LHCN-M2 (cell line): ENCODE results near the gene ADAM8. TPM values are rescaled to one million over a fixed set of nuclear protein-coding genes. Genes with fewer than 3 reads are reported as not detected.
"Not testable (repeated sequence)": the region's sequence is repeated elsewhere in the genome, so short reads cannot be mapped to it uniquely, and the experiment has no call there.

Source experiments
- DNase-seq: peaks from one replicate; pipeline ENCODE4 v3.0.0-alpha.2; 2012; ENCODE audit warnings: low read depth
- polyA plus RNA-seq: library from polyadenylated mRNA; unstranded; fragments of >200 nt; gene quantifications from one replicate; pipeline ENCODE4 v1.2.1, GENCODE V29; 2012; ENCODE audit warnings: missing spikeins
- total RNA-seq: library from RNA; depleted of rRNA; stranded (reverse); fragments of >200 nt; gene quantifications from 2 replicates; pipeline ENCODE4 v1.2.3, GENCODE V29; 2014; rRNA removed

The ADAM8 gene
- 0.57 and 0.77 TPM in 2 replicates for total RNA-seq
- 0.05 TPM for polyA plus RNA-seq

DNA sequence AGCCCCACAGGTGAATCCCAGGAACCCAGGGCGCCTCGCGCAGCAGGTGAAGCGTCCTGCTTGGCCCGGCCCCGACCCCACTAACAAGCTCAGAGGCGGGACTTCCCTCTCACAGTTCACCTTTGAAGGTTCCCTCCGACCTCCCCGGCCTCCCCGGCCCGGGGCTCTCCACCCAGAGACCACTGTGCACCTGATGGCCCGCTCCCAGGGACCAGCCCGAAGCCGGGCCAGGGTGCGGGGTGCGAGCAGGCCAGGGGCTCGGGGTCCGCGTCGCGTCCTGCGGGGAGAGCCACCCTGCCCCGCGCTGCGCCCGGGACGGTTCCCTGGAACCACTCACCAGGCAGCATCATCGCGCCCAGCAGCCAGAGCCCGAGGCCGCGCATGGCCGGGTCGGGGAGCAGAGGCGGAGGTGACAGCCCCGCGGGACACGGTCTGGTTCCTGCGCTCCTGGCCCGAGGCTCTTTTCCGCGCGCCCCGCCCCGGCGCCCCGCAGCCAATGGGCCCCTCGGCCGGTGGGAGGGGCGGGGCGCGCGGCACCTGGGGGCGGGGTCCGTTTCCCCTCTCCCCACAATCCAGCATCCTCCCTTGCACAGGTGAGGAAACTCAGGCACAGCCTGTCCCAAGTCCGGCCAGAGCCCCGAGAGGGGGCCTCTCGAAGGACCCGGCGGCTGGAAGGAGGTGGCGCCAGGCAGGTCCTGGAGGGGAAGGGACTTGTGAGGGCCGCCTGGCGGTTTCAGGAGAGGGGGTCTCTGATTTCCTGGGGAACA is at the start of gene ADAM8:
Gene ADAM8 (minus strand): TSS at position 434 of the 767 bp plus-strand sequence. CDS start 51 bp downstream, at position 383.
- DNase-seq, result no peak

- no peak for DNase-seq
These were observed 49.5 kb upstream of the ADAM8 start for GRCh38 chr10:133326223-133326551.

DNA sequence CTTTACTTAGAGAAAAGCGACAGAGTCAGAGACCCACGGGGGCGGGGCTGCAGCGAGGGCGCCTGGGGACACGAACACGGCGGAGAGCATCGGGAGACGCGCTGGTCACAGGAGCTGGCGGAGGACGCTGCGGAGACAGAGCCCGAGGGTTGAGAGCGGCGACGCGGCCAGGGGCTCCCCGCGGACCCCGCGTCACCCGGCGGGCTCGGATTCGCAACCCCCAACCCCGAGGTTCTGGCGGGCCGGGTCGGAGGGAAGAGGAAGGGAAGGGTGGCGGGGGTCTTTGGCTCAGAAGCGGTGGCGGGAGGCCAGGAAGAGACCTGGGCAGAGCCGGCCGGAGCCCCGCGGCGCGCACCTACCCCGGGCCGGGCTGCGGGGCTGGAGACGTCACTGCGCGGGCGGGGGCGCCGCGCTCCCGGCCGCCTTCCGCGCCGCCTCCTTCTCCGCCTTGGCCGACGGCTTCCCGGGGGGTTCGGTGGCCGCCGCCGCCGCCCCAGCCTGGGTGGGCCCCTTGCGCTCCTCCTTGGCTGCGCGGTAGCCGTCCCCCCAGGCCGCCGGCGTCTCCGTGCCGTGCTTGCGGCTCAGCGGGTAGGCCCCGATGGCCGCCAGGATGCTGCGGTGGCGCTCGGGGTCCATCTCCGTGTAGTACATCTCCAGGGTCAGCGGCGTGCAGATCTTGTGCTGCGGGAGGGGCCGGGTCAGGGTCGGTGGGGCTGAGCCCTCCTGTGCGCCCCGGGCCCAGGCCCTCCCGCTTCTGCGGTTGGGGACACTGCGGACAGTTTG is 49.0 kb upstream of the ADAM8 start:
- no peak for DNase-seq

GRCh38 chr10:133324857-133325260 is 48.2 kb upstream of the ADAM8 start:
- no peak for DNase-seq

- DNase-seq, result peak; percentile 25
These were observed 47.6 kb upstream of the ADAM8 start for GRCh38 chr10:133324198-133324792.

- not testable (repeated sequence) for DNase-seq
These were observed 45.5 kb upstream of the ADAM8 start for GRCh38 chr10:133322064-133322709.

DNA sequence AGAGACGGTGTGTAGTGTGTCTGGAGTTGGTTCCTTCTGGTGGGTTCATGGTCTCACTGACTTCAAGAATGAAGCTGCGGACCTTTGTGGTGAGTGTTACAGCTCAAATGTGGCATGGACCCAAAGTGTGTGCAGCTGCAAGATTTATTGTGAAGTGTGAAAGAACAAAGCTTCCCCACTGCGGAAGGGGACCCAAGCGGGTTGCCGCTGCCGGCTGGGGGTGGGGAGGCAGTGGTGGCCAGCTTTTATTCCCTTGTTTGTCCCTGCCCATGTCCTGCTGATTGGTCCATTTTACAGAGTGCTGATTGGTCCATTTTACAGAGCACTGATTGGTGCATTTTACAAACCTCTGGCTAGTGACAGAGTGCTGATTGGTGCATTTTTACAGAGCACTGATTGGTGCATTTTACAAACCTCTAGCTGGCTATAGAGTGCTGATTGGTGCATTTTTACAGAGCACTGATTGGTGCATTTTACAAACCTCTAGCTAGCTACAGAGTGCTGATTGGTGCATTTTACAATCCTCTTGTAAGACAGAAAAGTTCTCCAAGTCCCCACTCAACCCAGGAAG is 44.3 kb upstream of the ADAM8 start:
- peak; percentile 10 for DNase-seq

- peak; percentile 28 for DNase-seq
These were observed 41.9 kb upstream of the ADAM8 start for GRCh38 chr10:133318494-133319127.

- DNase-seq, result no peak
These were observed 40.1 kb upstream of the ADAM8 start for GRCh38 chr10:133316732-133317131.

DNA sequence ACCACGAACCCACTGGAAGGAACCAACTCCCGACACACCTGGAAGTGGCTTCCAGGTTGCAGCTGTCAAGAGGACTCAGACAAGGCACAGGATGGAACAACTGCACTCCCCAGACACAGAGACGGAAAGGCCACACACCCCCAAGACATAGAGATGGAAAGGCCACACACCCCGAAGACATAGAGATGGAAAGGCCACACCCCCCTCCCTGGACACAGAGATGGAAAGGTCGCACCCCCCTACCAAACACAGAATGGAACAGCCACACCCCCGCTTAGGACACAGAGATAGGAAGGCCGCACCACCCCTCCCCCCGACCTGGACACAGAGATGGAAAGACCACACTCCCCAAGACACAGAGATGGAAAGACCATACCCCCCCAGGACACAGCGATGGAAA is 39.6 kb upstream of the ADAM8 start:
- no peak for DNase-seq

DNA sequence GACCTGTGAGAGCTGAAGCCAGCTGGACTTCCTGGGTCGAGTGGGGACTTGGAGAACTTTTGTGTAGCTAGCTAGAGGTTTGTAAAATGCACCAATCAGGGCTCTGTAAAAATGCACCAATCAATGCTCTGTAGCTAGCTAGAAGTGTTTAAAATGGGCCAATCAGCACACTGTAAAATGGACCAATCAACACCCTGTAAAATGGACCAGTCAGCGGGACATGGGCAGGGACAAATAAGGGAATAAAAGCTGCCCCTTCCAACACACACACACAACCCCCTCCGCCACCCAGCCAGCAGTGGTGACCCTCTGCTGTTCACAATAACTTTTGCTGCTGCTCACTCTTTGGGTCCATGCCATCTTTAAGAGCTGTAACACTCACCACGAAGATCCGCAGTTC is 39.2 kb upstream of the ADAM8 start:
- peak; percentile 39 for DNase-seq

- no peak for DNase-seq
These were observed 38.2 kb upstream of the ADAM8 start for GRCh38 chr10:133314911-133315310.

DNA sequence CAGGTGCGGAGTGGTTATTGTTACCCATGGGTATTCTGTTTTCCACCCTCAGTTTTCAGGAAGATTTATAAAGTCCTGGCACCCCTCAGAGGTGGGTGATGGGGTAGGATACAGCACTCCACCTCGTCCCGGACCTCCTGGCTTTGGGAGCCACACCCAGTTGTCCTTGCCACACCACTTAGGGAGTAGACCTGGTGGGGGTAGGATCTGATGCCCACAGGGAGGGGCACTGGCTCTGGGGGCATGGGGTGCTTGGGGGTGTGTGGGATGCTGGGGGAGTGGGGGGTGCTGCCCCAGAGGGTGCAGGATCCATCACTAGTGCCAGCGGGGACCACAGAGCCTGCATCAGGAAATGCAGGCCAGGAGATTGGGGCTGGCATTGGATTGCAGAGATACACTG is 36.5 kb upstream of the ADAM8 start:
- no peak for DNase-seq

GRCh38 chr10:133312769-133313145 is 36.1 kb upstream of the ADAM8 start:
- no peak for DNase-seq

GRCh38 chr10:133312016-133312768 is 35.5 kb upstream of the ADAM8 start:
- DNase-seq, result no peak

- DNase-seq, result no peak
These were observed 34.9 kb upstream of the ADAM8 start for GRCh38 chr10:133311570-133311969.

DNA sequence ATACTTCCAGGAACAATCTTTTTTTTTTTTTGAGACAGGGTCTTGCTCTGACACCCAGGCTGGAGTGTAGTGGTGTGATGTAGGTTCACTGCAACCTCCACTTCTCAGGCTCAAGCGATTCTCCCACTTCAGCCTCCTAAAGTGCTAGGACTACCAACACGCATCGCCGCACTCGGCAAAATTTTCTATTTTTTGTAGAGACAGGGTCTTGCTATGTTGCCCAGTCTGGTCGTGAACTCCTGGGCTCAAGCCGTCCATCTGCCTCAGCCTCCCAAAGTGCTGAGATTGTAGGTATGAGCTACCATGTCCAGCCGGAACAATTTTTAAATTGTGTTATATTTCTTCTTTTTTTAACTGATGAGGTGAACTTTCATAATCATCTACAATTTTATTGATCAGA is 34.1 kb upstream of the ADAM8 start:
- no peak for DNase-seq

DNA sequence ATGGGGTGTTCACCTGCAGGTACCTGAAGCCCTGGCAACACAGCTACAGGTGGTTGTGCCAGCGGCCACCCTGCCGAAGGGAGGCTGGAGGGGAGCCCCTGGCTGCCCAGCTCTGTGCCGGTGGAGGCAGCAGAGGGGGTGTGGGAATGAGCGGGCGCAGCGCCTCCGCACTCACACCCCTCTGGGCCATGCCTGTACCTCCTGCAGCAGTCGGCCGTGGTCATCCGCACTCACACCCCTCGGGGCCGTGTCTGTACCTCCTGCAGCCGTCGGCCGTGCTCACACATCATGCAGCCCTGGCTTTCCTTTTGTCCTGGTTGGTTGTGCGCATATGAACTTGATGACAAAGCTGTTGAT is 33.7 kb upstream of the ADAM8 start:
- DNase-seq, result no peak

DNA sequence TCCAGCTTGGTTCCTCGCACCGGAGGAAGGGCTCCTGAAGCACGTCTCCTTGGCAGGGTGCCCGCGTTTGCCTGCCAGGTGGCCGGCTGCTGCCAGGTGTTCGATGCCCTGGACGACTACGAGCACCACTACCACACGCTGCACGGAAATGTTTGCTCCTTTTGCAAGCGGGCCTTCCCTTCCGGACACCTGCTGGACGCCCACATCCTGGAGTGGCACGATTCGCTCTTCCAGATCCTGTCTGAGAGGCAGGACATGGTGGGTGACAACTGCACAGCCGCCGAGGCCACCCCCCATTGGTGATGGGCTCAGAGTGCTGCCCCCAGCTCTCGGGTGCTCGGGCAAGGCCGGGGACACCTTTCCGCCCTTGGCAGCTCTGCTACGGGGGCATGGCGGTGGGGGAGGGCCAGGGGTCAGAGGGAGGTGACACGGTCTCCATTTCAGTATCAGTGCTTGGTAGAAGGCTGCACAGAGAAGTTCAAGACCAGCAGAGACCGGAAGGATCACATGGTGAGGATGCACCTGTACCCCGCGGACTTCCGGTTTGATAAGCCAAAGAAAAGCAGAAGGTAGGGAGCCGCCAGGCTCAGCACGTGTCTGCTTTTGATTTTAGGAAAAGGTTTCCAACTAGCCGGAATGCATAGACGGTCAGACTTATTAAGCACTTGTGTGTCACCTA is 33.2 kb upstream of the ADAM8 start:
- no peak for DNase-seq

DNA sequence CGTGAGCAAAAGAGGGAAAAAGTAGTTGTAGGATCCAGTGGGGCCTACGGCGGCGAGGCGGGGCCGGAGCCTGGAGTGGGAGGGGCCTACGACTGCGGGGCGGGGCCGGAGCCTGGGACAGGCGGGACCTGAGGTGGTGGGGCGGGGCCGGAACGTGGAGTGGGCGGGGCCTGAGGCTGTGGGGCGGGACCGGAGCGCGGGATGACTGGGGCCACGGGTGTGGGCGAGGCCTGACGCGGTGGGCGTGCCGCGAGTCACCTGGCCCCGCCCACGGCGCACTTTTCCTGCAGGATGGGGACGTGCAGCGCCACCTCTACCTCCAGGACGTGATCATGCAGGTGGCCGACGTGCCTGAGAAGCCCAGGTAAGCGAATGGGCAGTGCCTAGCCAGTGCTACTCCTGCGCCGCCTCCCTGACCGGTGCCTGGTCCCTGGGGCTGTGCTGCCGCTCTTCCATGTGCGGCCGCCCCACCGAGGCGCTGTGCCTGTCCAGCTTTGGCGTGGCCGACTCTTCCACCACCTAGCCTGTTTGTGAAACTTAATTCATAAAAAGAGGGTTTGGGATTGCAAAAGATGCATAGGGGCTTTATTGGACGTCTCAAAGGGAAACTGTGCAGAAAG is 32.5 kb upstream of the ADAM8 start:
- peak; percentile 82 for DNase-seq
